Measurements from ENCODE around the gene UBC.
"Not testable (repeated sequence)": the region's sequence is repeated elsewhere in the genome, so short reads cannot be mapped to it uniquely, and the experiment has no call there.

The UBC gene

DNA sequence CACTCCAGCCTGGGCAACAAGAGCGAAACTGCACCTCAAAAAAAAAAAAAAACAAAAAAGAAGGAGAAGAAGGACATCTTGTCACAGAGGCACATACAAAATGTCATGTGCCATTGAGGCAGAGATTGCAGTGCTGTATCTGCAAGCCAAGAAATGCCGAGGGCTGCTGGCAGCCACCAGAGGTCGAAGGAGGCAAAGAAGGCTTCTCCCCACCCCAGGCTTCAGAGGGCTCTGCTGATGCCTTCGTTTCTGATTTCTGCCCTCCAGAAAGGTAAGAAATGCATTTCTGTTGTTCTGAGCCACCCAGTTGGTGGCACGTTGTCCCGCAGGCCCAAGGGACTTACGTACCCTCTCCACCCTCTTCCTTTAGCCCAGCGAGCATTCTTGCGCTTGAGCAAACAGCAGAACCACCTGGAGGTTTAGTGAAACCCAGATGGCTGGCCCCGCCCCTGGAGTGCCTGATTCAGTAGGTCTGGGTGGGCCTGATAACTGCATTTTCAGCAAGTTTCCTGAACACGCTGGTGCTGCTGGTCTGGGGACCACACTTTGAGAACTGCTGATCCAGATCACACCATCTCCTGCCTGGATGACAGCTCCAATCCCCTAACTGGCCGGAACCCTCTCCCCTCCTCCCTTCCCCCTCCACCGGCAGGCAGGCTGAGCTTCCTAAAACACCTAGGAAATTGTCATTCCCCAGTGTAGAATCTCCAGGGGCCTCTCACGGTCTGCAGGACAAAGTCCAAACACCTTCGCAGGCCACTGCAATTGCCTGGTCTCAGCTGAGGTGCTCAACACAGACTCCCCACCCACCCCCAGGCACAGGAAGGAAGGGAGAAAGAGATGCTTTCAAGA lies 29.6 kb downstream of the UBC start:
- no peak for DNase-seq (ENCODE audit: low read depth in 3 of 3)

DNA sequence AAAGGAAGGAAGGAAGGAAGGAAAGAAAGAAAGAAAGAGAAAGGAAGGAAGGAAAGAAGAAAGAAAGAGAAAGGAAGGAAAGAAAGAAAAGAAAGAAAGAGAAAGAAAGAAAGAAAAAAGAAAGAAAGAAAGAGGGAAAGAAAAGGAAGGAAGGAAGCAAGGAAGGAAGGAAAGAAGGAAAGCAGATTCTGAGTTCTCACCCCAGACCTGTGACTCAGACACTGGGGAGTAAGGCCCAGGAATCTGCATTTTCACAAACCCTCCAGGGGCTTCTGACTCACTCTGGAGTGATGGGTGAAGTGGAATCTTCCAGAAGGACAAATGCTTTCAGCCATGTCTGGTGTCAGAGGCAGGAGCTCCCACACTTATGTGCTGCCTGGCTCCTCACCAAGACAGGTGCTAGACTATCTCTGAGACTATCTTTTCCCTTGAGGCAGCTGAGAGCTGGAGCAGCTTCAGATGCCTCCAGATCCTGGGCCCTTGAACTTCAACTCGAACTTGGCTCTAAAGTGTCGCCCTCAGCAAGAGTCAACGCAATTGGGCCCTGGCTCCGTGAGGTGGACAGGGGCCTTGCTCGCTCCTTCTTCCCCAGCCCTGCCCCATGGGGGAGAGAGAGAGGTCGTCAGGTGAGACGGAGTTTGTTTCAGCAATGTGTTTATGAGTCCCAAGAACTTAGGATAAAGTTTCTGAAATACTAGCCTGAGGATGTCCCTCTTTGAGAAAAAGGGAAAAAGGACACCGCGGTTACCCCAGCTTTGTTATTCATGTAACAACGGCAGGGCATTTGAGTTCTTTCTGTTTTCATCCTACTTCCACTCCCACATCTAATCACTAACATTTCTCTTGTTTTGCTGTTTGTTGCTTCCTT lies 31.0 kb downstream of the UBC start:
- DNase-seq (ENCODE audit: low read depth in 3 of 3), result no peak

DNA sequence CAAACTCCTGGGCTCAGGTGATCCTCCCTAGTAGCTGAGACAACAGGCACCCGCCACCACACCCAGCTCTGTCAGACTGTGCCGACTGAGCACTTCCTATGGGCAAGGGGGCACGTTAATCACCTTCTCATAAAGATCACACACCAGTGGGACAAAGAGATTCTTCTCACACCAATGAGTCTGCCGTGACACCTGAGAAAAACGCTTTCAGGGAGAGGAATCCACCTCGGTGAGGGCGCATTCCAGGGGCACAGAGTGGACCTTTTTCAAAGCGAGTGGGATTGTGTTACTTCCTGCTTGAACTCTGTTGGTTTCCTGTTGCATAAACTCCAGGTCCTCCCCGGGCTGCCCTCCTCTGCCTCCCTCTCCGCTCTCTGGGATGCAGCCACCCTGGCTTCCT lies 33.3 kb downstream of the UBC start:
- no peak for DNase-seq (ENCODE audit: low read depth in 3 of 3)

DNA sequence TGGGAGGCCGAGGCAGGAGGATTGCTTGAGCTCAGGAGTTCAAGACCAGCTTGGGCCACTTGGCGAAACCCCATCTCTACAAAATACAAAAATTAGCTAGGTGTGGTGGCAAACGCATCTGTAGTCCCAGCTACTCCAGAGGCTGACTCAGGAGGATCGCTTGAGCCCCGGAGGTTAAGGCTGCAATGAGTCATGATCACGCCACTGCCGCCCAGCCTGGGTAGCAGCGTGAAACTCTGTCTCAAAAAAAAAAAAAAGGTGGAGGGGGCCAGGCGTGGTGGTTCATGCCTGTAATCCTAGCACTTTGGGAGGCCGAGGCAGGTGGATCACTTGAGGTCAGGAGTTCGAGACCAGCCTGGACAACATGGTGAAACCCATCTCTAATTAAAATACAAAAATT lies 34.1 kb downstream of the UBC start:
- DNase-seq (ENCODE audit: low read depth in 3 of 3), result not testable (repeated sequence)

DNA sequence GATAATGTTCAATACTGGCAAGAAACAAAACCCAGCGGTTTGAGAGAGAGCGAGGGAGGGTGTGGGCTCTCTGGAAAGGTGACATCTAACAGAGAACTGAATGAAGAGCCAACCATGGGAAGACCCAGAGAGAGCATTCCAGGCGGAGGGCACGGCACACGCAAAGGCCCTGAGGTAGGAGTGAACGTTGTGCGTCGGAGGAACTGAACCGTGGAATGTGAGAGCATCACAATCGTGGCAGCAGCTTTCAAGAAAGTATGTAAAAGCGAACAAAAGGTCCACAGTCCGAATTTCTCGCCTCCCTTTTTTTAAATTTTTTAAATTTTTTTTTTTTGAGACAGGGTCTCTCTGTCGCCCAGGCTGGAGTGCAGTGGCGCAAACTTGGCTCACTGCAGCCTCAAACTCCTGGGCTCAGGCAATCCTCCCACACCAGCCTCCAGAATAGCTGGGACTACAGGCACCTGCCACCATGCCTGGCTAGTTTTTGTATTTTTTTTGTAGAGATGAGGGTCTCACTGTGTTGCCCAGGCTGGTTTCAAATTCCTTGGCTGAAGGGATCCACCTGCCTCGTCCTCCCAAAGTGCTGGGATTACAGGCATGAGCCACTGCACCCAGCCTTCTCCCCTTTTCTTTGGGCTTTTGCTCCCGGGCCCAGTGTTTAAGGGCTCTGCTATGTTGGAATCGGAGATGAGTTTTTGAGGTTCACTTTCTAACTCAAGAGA lies 35.5 kb downstream of the UBC start:
- DNase-seq (ENCODE audit: low read depth in 3 of 3), result no peak

DNA sequence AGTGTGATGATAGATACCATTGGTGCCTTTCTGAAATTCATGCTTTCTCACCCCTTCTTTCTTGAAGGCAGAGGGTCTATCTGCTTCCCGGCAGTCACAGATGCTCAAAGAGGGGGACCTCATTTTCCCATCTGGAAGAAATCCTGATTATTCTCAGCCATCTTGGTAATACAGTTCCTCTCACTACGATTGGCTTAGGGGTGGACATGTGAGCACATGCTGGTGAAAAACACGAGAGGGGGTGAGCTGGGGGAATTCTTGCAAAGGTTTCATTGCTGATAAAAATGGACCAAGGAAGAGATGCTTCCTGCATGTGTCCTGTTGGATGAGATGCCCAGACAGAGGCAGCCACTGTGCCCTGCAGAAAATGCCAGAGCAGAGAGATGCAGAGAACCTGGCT lies 37.0 kb downstream of the UBC start:
- DNase-seq (ENCODE audit: low read depth in 3 of 3), result no peak

GRCh38 chr12:124876171-124876570 lies 38.3 kb downstream of the UBC start:
- DNase-seq (ENCODE audit: low read depth in 3 of 3), result no peak

DNA sequence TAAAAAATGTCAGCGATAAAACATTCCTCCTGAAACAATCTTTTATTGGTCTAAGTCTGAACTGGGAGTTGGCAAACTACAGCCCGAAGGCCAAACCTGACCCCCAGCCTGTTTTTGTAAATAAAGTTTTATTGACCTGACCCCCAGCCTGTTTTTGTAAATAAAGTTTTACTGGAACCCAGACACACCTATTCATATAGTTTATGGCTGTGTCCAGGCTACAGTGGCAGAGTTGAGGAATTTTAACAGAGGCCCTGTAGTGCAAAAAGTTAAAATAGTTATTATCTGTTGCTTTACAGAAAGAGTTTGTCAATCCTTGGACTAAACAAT lies 38.7 kb downstream of the UBC start:
- no peak for DNase-seq (ENCODE audit: low read depth in 3 of 3)

DNA sequence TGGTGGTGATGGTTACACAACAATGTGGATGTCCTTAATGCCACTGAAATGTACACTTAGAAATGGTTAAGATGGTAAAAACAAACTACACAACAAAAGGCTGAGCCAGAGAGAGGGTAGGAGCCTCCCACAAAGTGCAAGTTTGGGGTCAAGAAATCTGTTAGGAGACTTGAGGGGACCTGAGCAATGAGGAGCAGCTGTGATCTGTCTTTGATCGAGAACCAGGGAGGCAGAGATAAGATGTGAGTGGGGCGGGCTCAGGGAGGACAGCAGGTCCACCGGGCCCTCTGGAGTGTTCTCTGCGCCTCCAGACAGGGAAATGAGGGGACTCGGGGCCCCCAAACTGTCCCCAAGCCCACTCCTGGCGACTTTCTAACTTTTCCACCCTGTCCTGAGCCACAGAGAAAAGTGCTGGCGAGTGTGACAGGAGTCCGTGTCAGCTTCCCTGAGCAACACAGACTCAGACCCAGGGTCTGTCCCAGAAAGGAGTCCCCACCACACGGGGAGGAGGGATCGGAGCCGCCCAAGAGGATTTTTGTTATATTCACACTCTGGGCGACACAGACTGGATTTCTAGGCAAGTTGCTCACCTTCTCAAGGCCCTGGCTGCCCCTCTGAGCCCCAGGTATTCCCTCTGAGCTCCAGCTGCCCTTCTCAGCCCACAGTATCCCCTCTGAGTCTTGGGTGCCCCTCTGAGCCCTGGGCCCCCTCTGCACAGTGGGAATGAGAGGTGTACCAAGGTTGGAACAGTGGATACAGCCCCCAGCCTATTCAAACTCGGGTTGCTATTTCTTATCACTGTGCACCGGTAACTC lies 39.3 kb downstream of the UBC start:
- DNase-seq (ENCODE audit: low read depth in 3 of 3), result no peak

GRCh38 chr12:124874188-124874587 lies 40.3 kb downstream of the UBC start:
- no peak for DNase-seq (ENCODE audit: low read depth in 3 of 3)

GRCh38 chr12:124872068-124872719 lies 42.3 kb downstream of the UBC start:
- no peak for DNase-seq (ENCODE audit: low read depth in 3 of 3)

GRCh38 chr12:124871297-124871696 lies 43.2 kb downstream of the UBC start:
- no peak for DNase-seq (ENCODE audit: low read depth in 3 of 3)

GRCh38 chr12:124870515-124870914 lies 43.9 kb downstream of the UBC start:
- no peak for DNase-seq (ENCODE audit: low read depth in 3 of 3)

GRCh38 chr12:124869059-124869665 lies 45.3 kb downstream of the UBC start:
- DNase-seq (ENCODE audit: low read depth in 3 of 3), result no peak

DNA sequence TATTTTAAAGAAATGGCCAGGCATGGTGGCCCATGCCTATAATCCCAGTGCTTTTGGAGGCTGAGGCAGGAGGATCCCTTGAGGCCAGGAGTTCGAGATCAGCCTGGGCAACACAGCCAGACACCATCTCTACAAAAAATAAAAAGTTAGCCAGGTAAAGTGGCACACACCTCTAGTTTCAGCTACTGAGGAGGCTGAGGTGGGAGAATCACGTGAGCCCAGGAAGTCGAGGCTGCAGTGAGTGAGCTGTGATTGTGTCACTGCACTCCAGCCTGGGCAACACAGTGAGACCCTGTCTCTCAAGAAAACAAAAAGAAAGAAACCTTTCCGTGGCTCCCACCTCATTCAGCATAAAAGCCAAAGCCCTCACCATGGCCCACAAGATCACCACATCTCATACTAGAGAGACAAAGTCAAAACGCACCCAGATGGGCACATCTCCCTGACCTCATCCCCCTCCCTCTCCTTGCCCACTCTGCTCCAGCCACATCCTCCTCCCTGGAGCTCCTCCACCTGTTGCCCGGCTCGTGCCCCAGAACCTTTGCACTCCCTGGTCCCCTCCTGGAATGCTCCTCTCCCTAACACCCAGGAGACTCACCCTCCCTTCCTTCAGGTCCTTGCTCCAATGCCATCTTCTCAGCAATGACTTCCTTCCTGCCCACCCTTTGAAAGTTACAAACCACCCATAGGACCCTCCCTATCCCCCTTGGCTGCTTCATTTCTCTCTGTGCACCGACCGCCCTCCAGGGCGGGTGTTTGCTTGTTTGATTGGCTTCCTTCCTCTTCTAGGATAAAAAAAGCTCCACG lies 46.0 kb downstream of the UBC start:
- no peak for DNase-seq (ENCODE audit: low read depth in 3 of 3)

DNA sequence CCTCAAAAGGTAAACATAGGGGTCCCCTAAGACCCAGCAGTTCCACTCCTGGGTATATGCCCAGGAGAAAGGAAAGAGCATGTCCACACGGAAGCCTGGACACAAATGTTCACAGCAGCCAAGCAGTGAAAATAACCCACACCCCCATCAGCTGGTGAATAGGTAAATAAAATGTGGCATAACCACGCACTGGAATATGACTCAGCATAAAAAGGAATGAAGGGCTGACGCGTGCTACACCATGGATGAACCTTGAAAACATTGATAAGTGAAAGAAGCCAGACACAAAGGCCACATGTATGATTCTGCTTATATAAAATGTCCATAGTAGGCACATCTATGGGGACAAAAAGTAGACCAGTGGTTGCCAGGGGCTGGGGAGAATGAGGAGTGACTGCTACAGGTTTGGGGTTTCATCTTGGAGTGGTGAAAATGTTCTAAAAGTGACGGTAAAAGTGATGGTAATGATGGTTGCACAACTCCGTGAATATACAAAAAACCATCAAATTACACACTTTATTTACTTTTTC lies 47.0 kb downstream of the UBC start:
- no peak for DNase-seq (ENCODE audit: low read depth in 3 of 3)

- DNase-seq (ENCODE audit: low read depth in 3 of 3), result no peak
These were observed 47.5 kb downstream of the UBC start for GRCh38 chr12:124866883-124867400.

DNA sequence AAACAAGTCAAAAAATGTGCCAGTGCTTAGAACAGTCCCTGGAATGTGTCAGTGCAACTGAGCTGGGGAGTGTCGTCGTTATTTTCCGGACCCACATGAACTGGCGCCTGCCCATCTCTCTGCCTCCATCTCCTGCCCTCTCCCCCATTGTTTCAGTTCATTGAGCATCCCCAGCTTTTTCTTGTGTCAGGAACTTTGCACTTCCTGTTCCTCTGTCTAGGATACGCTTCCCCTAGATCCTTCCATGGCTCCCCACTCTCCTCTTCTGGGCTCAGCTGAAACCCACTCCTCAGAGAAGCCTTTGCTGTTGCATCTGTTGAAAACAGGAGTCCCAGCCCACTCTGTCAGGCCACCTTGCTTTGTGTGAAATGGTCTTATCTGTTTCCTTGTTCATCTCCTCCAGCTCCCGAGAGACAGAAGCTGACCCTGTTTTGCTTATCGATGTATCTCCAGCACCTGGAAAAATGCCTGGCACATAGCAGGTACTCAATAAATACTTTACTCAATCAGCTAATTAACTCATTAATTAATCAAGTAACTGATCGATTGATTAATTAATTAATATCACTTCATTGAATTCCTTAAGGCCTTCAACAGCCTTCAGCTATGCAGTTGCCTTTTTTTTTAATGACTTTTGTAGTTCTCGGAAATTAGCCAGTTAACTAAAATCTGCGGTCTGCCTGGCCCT lies 48.1 kb downstream of the UBC start:
- DNase-seq (ENCODE audit: low read depth in 3 of 3), result no peak

GRCh38 chr12:124865728-124866127 lies 48.7 kb downstream of the UBC start:
- no peak for DNase-seq (ENCODE audit: low read depth in 3 of 3)

Measured in stimulated activated CD4-positive, alpha-beta T cell treated with anti-CD3 and anti-CD28 coated beads, TNF-alpha, amount 100 ng/mL, for 4 hours (primary cell).